HEK293 (cell line): ENCODE results near the gene NYAP2.

ENCODE experiments used
- CTCF ChIA-PET: fragments of 350-600 bp; formaldehyde crosslinking; extraction: SDS; loops from one replicate; lab custom pipeline; 2021; ENCODE audit warnings: antibody characterized with exemption; lab: Yijun Ruan, JAX
- POLR2A ChIA-PET: fragments of 300-600 bp; formaldehyde crosslinking; extraction: SDS; loops from one replicate; lab custom pipeline; 2020; ENCODE audit warnings: antibody characterized with exemption, inconsistent platforms; lab: Yijun Ruan, JAX
- H3K27ac ChIP-seq: fragments of 200-500 bp; sonication (Bioruptor generic); 2 replicates; pipeline ENCODE4 v1.5.1; 2014; ENCODE audit warnings: low read depth, low read length, control low read depth, inconsistent platforms; ENCODE audit errors: extremely low read depth
- H3K36me3 ChIP-seq, 2 experiments: fragments of 200-500 bp in 1 of 2; sonication (Bioruptor generic) in 1 of 2; 1 replicate in 1 of 2; 2 replicates in 1 of 2; pipeline ENCODE4 v1.5.1; 2014 to 2017; ENCODE audit warnings: inconsistent platforms in 2 of 2, low read length in 2 of 2; ENCODE audit not compliant: control insufficient read depth in 2 of 2, insufficient read depth in 1 of 2
- H3K4me1 ChIP-seq: fragments of 200-500 bp; sonication (Bioruptor generic); 2 replicates; pipeline ENCODE4 v1.5.1; 2014; ENCODE audit warnings: mild to moderate bottlenecking, low read length, inconsistent platforms; ENCODE audit not compliant: control insufficient read depth, insufficient read depth
- H3K4me3 ChIP-seq: 2 replicates; pipeline ENCODE4 v1.5.1; 2011; ENCODE audit warnings: low read depth, mild to moderate bottlenecking, control low read depth, low read length, moderate library complexity
- H3K9me3 ChIP-seq: fragments of 200-500 bp; sonication (Bioruptor generic); 2 replicates; pipeline ENCODE4 v1.5.1; 2014; ENCODE audit warnings: low read depth, low read length, inconsistent platforms; ENCODE audit not compliant: control insufficient read depth, insufficient read depth
- AEBP2 ChIP-seq: fragments of 450-650 bp; formaldehyde crosslinking; IDR thresholded peaks from 2 replicates; pipeline ENCODE4 v1.5.1; 2016; ENCODE audit warnings: missing biosample characterization, missing genetic modification characterization, borderline replicate concordance
- ATF2 ChIP-seq: fragments of 450-650 bp; formaldehyde crosslinking; IDR thresholded peaks from 2 replicates; pipeline ENCODE4 v1.5.1; 2016; ENCODE audit warnings: missing biosample characterization, missing genetic modification characterization, low read depth
- ELK4 ChIP-seq: IDR thresholded peaks from 2 replicates; pipeline ENCODE4 v1.6.1; 2011; ENCODE audit warnings: mild to moderate bottlenecking, low read depth, low read length, borderline replicate concordance
- GLIS1 ChIP-seq: fragments of 450-650 bp; formaldehyde crosslinking; IDR thresholded peaks from 2 replicates; pipeline ENCODE4 v1.5.1; 2016; ENCODE audit warnings: missing biosample characterization, missing genetic modification characterization
- HOXD13 ChIP-seq: sonication (generic); formaldehyde crosslinking; IDR thresholded peaks from 2 replicates; pipeline ENCODE4 v1.8.0; 2022; ENCODE audit warnings: missing genetic modification reagents, borderline replicate concordance
- KLF10 ChIP-seq: fragments of 450-650 bp; IDR thresholded peaks from 2 replicates; pipeline ENCODE4 v1.5.1; 2018; ENCODE audit warnings: missing biosample characterization, mild to moderate bottlenecking, missing genetic modification characterization
- SETDB1 ChIP-seq: IDR thresholded peaks from one replicate; pipeline ENCODE4 v1.6.1; 2017; ENCODE audit warnings: mild to moderate bottlenecking, low read length, moderate library complexity, mixed read lengths; ENCODE audit not compliant: insufficient read length
- ZEB2 ChIP-seq: fragments of 450-650 bp; formaldehyde crosslinking; IDR thresholded peaks from 2 replicates; pipeline ENCODE4 v1.5.1; 2016; ENCODE audit warnings: missing biosample characterization, missing genetic modification characterization
- ZFP41 ChIP-seq: fragments of 450-650 bp; formaldehyde crosslinking; IDR thresholded peaks from 2 replicates; pipeline ENCODE4 v1.5.1; 2016; ENCODE audit warnings: missing biosample characterization, missing genetic modification characterization, borderline replicate concordance
- ZNF112 ChIP-seq: fragments of 450-650 bp; formaldehyde crosslinking; IDR thresholded peaks from 2 replicates; pipeline ENCODE4 v1.5.0; 2017; ENCODE audit warnings: missing biosample characterization, missing genetic modification characterization
- ZNF121 ChIP-seq: fragments of 450-650 bp; formaldehyde crosslinking; IDR thresholded peaks from 2 replicates; pipeline ENCODE4 v1.5.1; 2016; ENCODE audit warnings: missing biosample characterization, missing genetic modification characterization
- ZNF19 ChIP-seq: fragments of 450-650 bp; formaldehyde crosslinking; IDR thresholded peaks from 2 replicates; pipeline ENCODE4; 2016; ENCODE audit warnings: missing biosample characterization, missing genetic modification characterization, low read depth
- ZNF2 ChIP-seq: fragments of 450-650 bp; formaldehyde crosslinking; IDR thresholded peaks from 2 replicates; pipeline ENCODE4 v1.5.1; 2016; ENCODE audit warnings: missing biosample characterization, missing genetic modification characterization
- ZNF23 ChIP-seq: fragments of 450-650 bp; formaldehyde crosslinking; IDR thresholded peaks from 2 replicates; pipeline ENCODE4 v1.5.1; 2016; ENCODE audit warnings: missing biosample characterization, missing genetic modification characterization, borderline replicate concordance
- ZNF26 ChIP-seq: fragments of 450-650 bp; formaldehyde crosslinking; IDR thresholded peaks from 2 replicates; pipeline ENCODE4 v1.5.1; 2016; ENCODE audit warnings: missing biosample characterization, missing genetic modification characterization
- ZNF362 ChIP-seq: fragments of 450-650 bp; formaldehyde crosslinking; IDR thresholded peaks from 2 replicates; pipeline ENCODE4 v1.5.1; 2016; ENCODE audit warnings: missing biosample characterization, missing genetic modification characterization
- ZNF449 ChIP-seq: fragments of 450-650 bp; formaldehyde crosslinking; IDR thresholded peaks from 2 replicates; pipeline ENCODE4 v1.5.1; 2017; ENCODE audit warnings: missing biosample characterization, mild to moderate bottlenecking, missing genetic modification characterization, moderate library complexity
- ZNF600 ChIP-seq: fragments of 450-650 bp; formaldehyde crosslinking; IDR thresholded peaks from 2 replicates; pipeline ENCODE4 v1.5.1; 2016; ENCODE audit warnings: missing biosample characterization, missing genetic modification characterization
- ZNF670 ChIP-seq: fragments of 450-650 bp; formaldehyde crosslinking; IDR thresholded peaks from 2 replicates; pipeline ENCODE4 v1.5.1; 2016; ENCODE audit warnings: missing biosample characterization, missing genetic modification characterization, low read depth
- ZNF692 ChIP-seq: fragments of 450-650 bp; formaldehyde crosslinking; IDR thresholded peaks from 2 replicates; pipeline ENCODE4 v1.5.1; 2016; ENCODE audit warnings: missing biosample characterization, missing genetic modification characterization

Gene NYAP2

GRCh38 chr2:225569995-225570394 lies 170.5 kb downstream of the NYAP2 start (continued):
- TF ChIP-seq AEBP2 (tag by site-specific recombination) (no peak), ZFP41 (no peak), ZNF362 (no peak), GLIS1 (tag by site-specific recombination) (no peak)

GRCh38 chr2:225573603-225574002 lies 174.1 kb downstream of the NYAP2 start:
- Histone ChIP-seq H3K36me3 (no peaks in the 10 kb centered on the region), H3K9me3 (no peaks in the 10 kb centered on the region), H3K4me3 (no peak overlapping the region), H3K4me1 (no peaks in the 10 kb centered on the region), H3K27ac (no peak overlapping the region)
- ChIA-PET POLR2A (no interaction called here), CTCF (no interaction called here)
- TF ChIP-seq KLF10, result no peak
- no peak for TF ChIP-seq ELK4
- no peak for TF ChIP-seq HOXD13 (CRISPR knock-in tag)
- TF ChIP-seq ZNF112 (tag by site-specific recombination), result no peak
- TF ChIP-seq ZNF449 (tag by site-specific recombination), result no peak
- no peak for TF ChIP-seq ZNF26 (tag by site-specific recombination)
- no peak for TF ChIP-seq ATF2 (tag by site-specific recombination)
- no peak for TF ChIP-seq ZNF23 (tag by site-specific recombination)
- TF ChIP-seq ZNF600 (tag by site-specific recombination), result no peak
- TF ChIP-seq ZNF692 (tag by site-specific recombination), result no peak
- TF ChIP-seq ZNF2 (tag by site-specific recombination), result no peak
- no peak for TF ChIP-seq ZNF19
- TF ChIP-seq ZNF670 (tag by site-specific recombination), result no peak
- TF ChIP-seq ZEB2 (tag by site-specific recombination), result no peak
- no peak for TF ChIP-seq SETDB1
- TF ChIP-seq ZNF121, result no peak
